K562 (cell line): ENCODE results near the gene PDCD11. TPM values are rescaled to one million over a fixed set of nuclear protein-coding genes. Genes with fewer than 3 reads are reported as not detected.

Experiments
- ATAC-seq: fragments of 200-7000 bp; cut with Tn5 transposase; 3 replicates; pipeline ENCODE4 v1.9.1; 2020; ENCODE audit warnings: moderate library complexity
- BruUV-seq: library from RNA; stranded (reverse); fragments of 400-500 nt; replicated peaks from 2 replicates; lab custom pipeline; 2021; lab: Mats Ljungman, UMichigan
- CTCF ChIA-PET: fragments of 300-600 bp; formaldehyde crosslinking; extraction: SDS; loops from one replicate; lab custom pipeline; 2021; ENCODE audit warnings: low intra/inter-chr PET ratio; lab: Yijun Ruan, JAX
- POLR2A ChIA-PET: fragments of 300-600, 350-650 bp; sonication (Branson Sonifier 250); formaldehyde crosslinking; extraction: SDS; loops from one replicate; lab custom pipeline; 2021; ENCODE audit warnings: antibody characterized with exemption, inconsistent platforms; lab: Yijun Ruan, JAX
- DNase-seq, 4 experiments: peaks; one replicate each; pipeline versions ENCODE4 v3.0.0 to v3.0.0-alpha.2; 2011 to 2018; ENCODE audit warnings: low spot score in 3 of 4, mixed read lengths in 3 of 4; ENCODE audit errors: extremely low read depth in 1 of 4
- FAIRE-seq: peaks from 2 replicates; lab custom pipeline; 2011; peaks lifted over from hg19 to GRCh38; lab: Jason Lieb, UNC
- H2AFZ ChIP-seq: 2 replicates; pipeline ENCODE4 v1.6.0; 2011; ENCODE audit warnings: low read depth, low read length, control low read depth, inconsistent platforms
- H3K27ac ChIP-seq: fragments of 200-600 bp; 3 replicates; pipeline ENCODE4 v1.8.0; 2011; ENCODE audit warnings: low read depth, mild to moderate bottlenecking, control low read depth, inconsistent platforms, low read length, moderate library complexity, mixed read lengths; ENCODE audit errors: extremely low read depth
- H3K27me3 ChIP-seq, 2 experiments: fragments of 300-600 bp in 1 of 2; 2 replicates in 1 of 2; 3 replicates in 1 of 2; pipeline versions ENCODE4 v1.6.0 to v1.8.0; 2011; ENCODE audit warnings: inconsistent platforms in 2 of 2, low read length in 2 of 2, mild to moderate bottlenecking in 1 of 2, mixed read lengths in 1 of 2, moderate library complexity in 1 of 2; ENCODE audit not compliant: control insufficient read depth in 2 of 2, insufficient read depth in 2 of 2
- H3K36me3 ChIP-seq: fragments of 300-600 bp; 3 replicates; pipeline ENCODE4 v1.8.0; 2011; ENCODE audit warnings: mild to moderate bottlenecking, low read length, inconsistent platforms; ENCODE audit not compliant: control insufficient read depth, insufficient read depth
- H3K4me1 ChIP-seq, 2 experiments: fragments of 200-600 bp in 1 of 2; replicated peaks in 1 of 2; 2 replicates in 1 of 2; 3 replicates in 1 of 2; pipeline versions ENCODE4 v1.5.1 to v1.8.0; 2011; ENCODE audit warnings: inconsistent platforms in 2 of 2, low read length in 2 of 2, mild to moderate bottlenecking in 1 of 2, mixed read lengths in 1 of 2, moderate library complexity in 1 of 2; ENCODE audit not compliant: control insufficient read depth in 2 of 2, insufficient read depth in 2 of 2
- H3K4me2 ChIP-seq: 2 replicates; pipeline ENCODE4 v1.6.1; 2011; ENCODE audit warnings: low read length, control low read depth, inconsistent platforms, mixed read lengths; ENCODE audit not compliant: insufficient read depth
- H3K4me3 ChIP-seq: fragments of 200-600 bp; sonication (generic), shearing (Covaris generic); 2 replicates; pipeline ENCODE4 v1.5.1; 2016; ENCODE audit warnings: control low read depth, inconsistent platforms
- H3K79me2 ChIP-seq: fragments of 200-600 bp; 3 replicates; pipeline ENCODE4 v1.8.0; 2011; ENCODE audit warnings: low read length, inconsistent platforms; ENCODE audit not compliant: control insufficient read depth, insufficient read depth
- H3K9ac ChIP-seq, 2 experiments: 2 replicates each; pipeline versions ENCODE4 v1.6.0 to v1.6.1; 2011; ENCODE audit warnings: low read depth in 2 of 2, low read length in 2 of 2, control low read depth in 1 of 2, inconsistent platforms in 1 of 2, mild to moderate bottlenecking in 1 of 2, mixed read lengths in 1 of 2; ENCODE audit not compliant: insufficient read depth in 1 of 2
- H3K9me1 ChIP-seq: one replicate; pipeline ENCODE4 v1.6.0; 2011; ENCODE audit warnings: inconsistent platforms, mild to moderate bottlenecking, low read length, moderate library complexity; ENCODE audit not compliant: control insufficient read depth, insufficient read depth
- H3K9me3 ChIP-seq: replicated peaks from 2 replicates; pipeline ENCODE4 v1.5.1; 2011; ENCODE audit warnings: low read depth, low read length, inconsistent platforms; ENCODE audit not compliant: control insufficient read depth, insufficient read depth
- H4K20me1 ChIP-seq: replicated peaks from 2 replicates; pipeline ENCODE4 v1.6.1; 2011; ENCODE audit warnings: low read length, inconsistent platforms, mixed read lengths; ENCODE audit not compliant: control insufficient read depth, insufficient read depth
- ASH1L ChIP-seq: fragments of 450-650 bp; IDR thresholded peaks from 2 replicates; pipeline ENCODE4 v1.6.1; 2018; ENCODE audit warnings: borderline replicate concordance, mild to moderate bottlenecking, low read depth; ENCODE audit not compliant: partially characterized antibody
- GABPB1 ChIP-seq: sonication (generic); formaldehyde crosslinking; IDR thresholded peaks from 2 replicates; pipeline ENCODE4 v1.8.0; 2022; ENCODE audit warnings: mild to moderate bottlenecking, missing genetic modification reagents
- HSF4 ChIP-seq: fragments of 250-450 bp; sonication (Bioruptor Pico); IDR thresholded peaks from 2 replicates; pipeline ENCODE4 v2.1.2; 2022; ENCODE audit warnings: mild to moderate bottlenecking, moderate library complexity, borderline replicate concordance
- MAFG ChIP-seq: fragments of 450-650 bp; conservative IDR thresholded peaks from 2 replicates; pipeline ENCODE4 v1.6.1; 2016; ENCODE audit warnings: missing genetic modification characterization, missing compliant biosample characterization
- ZFPM2 ChIP-seq: fragments of 250-450 bp; sonication (Bioruptor Pico); IDR thresholded peaks from 2 replicates; pipeline ENCODE4 v1.5.1; 2022; ENCODE audit warnings: mild to moderate bottlenecking
- ZNF280A ChIP-seq: fragments of 450-650 bp; IDR thresholded peaks from 2 replicates; pipeline ENCODE4 v1.6.1; 2018; ENCODE audit warnings: mild to moderate bottlenecking, low read depth; ENCODE audit not compliant: partially characterized antibody
- ZNF764 ChIP-seq: fragments of 250-450 bp; sonication (Bioruptor Pico); IDR thresholded peaks from 2 replicates; pipeline ENCODE4 v1.4.0; 2020; ENCODE audit warnings: low read depth, mild to moderate bottlenecking, moderate library complexity
- WGBS: fragments of 100-300 bp; shearing (Covaris generic); methylation state at CpG from one replicate; pipeline ENCODE4 v1.1.6; 2016; ENCODE audit warnings: low coverage, mixed read lengths; ENCODE audit not compliant: insufficient coverage; ENCODE audit errors: missing lambda C conversion rate; 5-methylcytosine and 5-hydroxymethylcytosine counted together
- in situ Hi-C: fragments of 300-500 bp; cut with MboI; formaldehyde crosslinking; loops from 4 replicates; pipeline ENCODE4 v1.15.0; 2018; ENCODE audit warnings: inconsistent platforms, mixed read lengths
- intact Hi-C: fragments of 100-400 bp; cut with micrococcal nuclease; formaldehyde crosslinking; loops from 2 replicates; pipeline ENCODE4 v1.14.2; 2022
- polyA plus RNA-seq, 8 experiments: library from polyadenylated mRNA; depleted of rRNA in 4 of 8; stranded (reverse) in 5 of 8; unstranded in 3 of 8; fragments of >200 nt; fragmentation: Nextera tagmentation in 2 of 8; fragmentation: Illumina TruSeq in 1 of 8; extraction: Ambion mirVana in 2 of 8; extraction: Trizol in 1 of 8; gene quantifications; 2 replicates each; pipeline versions ENCODE4 v1.2.1 to v1.2.3, GENCODE V29; 2011 to 2014; ENCODE audit warnings: inconsistent platforms in 1 of 8, missing spikeins in 1 of 8
- total RNA-seq, 7 experiments: library from RNA; depleted of rRNA in 6 of 7; stranded (reverse); fragments of >200 nt in 6 of 7; fragmentation: Illumina TruSeq in 2 of 7; extraction: Trizol in 2 of 7; gene quantifications; 2 replicates each; pipeline versions ENCODE4 v1.2.1 to v1.2.3, GENCODE V29; 2011 to 2021; ENCODE audit warnings: low replicate concordance in 1 of 7
- TF ChIP-seq, protein P1 (sequence below): fragments of 450-650 bp; IDR thresholded peaks from 2 replicates; pipeline ENCODE4 v1.6.1; 2016; ENCODE audit warnings: low read depth
- TF ChIP-seq, protein P2 (sequence below): sonication (generic); formaldehyde crosslinking; IDR thresholded peaks from 2 replicates; pipeline ENCODE4 v1.8.1; 2022; ENCODE audit warnings: missing genetic modification reagents

The PDCD11 gene
- total and polyA plus RNA-seq, 9 of the 15 experiments (the other 6 are each of a cell fraction or from before 2014, with no cell fraction given) = 14.8 to 73.8 (median 50.0) TPM

GRCh38 chr10:103367379-103367781 lies 29.0 kb upstream of the PDCD11 start:
- BruUV-seq = TSS peak; percentile 98
- 8% methylated on average over 6 of the region's 10 CpGs for WGBS
- Histone ChIP-seq H3K4me3 (peak overlapping the region; percentile 93), H3K36me3 (peaks cover 2% of the 10 kb centered on the region; the same call in 1 of the 3 replicates), H3K9ac (peak overlapping the region; percentile 83 to 97; a peak in 3 of 4 replicates), H3K27ac (peak overlapping the region; percentile 81), H4K20me1 (no peaks in the 10 kb centered on the region), H2AFZ (peak overlapping the region; percentile 90), H3K9me3 (no peaks in the 10 kb centered on the region), H3K79me2 (peaks cover 31% of the 10 kb centered on the region), H3K9me1 (no peaks in the 10 kb centered on the region), H3K4me2 (peak overlapping the region; percentile 88), H3K27me3 (no peaks in the 10 kb centered on the region), H3K4me1 (peaks cover 0 to 9% of the 10 kb centered on the region in 2 experiments; a peak in 3 of 5 replicates)
- POLR2A ChIA-PET = interaction anchor here (0.7 to 1.3 kb wide), 3 partner anchors 14 to 29 kb away, joined by 3 to 6 read pairs (median 4); partner anchors contain the start of genes ATP5MK and PDCD11
- CTCF ChIA-PET = interaction anchor here (0.6 kb wide), 1 partner anchor 214 kb away, joined by 3 read pairs; no protein-coding TSS in a partner anchor
- in situ Hi-C loops (no loop called here), intact Hi-C loops (no loop called here)
- ATAC-seq (no peak), FAIRE-seq (no peak), DNase-seq (no peak)
- TF ChIP-seq ZFPM2 (no peak), ASH1L (peak; percentile 39), ZNF280A (no peak), HSF4 (CRISPR knock-in tag) (no peak), MAFG (tag) (no peak), ZNF764 (CRISPR knock-in tag) (no peak), GABPB1 (no peak)
- TF ChIP-seq, protein P1, sequence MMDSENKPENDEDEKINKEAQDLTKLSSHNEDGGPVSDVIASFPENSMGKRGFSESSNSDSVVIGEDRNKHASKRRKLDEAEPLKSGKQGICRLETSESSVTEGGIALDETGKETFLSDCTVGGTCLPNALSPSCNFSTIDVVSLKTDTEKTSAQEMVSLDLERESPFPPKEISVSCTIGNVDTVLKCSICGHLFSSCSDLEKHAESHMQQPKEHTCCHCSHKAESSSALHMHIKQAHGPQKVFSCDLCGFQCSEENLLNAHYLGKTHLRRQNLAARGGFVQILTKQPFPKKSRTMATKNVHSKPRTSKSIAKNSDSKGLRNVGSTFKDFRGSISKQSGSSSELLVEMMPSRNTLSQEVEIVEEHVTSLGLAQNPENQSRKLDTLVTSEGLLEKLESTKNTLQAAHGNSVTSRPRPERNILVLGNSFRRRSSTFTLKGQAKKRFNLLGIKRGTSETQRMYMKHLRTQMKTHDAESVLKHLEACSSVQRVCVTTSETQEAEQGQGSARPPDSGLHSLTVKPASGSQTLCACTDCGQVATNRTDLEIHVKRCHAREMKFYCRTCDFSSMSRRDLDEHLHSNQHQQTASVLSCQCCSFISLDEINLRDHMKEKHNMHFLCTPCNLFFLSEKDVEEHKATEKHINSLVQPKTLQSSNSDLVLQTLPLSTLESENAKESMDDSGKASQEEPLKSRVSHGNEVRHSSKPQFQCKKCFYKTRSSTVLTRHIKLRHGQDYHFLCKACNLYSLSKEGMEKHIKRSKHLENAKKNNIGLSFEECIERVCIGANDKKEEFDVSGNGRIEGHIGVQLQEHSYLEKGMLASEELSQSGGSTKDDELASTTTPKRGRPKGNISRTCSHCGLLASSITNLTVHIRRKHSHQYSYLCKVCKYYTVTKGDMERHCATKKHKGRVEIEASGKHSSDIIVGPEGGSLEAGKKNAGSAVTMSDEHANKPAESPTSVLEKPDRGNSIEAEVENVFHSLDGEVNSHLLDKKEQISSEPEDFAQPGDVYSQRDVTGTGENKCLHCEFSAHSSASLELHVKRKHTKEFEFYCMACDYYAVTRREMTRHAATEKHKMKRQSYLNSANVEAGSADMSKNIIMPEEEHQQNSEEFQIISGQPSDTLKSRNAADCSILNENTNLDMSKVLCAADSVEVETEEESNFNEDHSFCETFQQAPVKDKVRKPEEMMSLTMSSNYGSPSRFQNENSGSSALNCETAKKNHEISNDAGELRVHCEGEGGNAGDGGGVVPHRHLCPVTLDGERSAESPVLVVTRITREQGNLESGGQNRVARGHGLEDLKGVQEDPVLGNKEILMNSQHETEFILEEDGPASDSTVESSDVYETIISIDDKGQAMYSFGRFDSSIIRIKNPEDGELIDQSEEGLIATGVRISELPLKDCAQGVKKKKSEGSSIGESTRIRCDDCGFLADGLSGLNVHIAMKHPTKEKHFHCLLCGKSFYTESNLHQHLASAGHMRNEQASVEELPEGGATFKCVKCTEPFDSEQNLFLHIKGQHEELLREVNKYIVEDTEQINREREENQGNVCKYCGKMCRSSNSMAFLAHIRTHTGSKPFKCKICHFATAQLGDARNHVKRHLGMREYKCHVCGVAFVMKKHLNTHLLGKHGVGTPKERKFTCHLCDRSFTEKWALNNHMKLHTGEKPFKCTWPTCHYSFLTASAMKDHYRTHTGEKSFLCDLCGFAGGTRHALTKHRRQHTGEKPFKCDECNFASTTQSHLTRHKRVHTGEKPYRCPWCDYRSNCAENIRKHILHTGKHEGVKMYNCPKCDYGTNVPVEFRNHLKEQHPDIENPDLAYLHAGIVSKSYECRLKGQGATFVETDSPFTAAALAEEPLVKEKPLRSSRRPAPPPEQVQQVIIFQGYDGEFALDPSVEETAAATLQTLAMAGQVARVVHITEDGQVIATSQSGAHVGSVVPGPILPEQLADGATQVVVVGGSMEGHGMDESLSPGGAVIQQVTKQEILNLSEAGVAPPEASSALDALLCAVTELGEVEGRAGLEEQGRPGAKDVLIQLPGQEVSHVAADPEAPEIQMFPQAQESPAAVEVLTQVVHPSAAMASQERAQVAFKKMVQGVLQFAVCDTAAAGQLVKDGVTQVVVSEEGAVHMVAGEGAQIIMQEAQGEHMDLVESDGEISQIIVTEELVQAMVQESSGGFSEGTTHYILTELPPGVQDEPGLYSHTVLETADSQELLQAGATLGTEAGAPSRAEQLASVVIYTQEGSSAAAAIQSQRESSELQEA = peak; percentile 50; the same call in 1 of the 2 replicates
- TF ChIP-seq, protein P2, sequence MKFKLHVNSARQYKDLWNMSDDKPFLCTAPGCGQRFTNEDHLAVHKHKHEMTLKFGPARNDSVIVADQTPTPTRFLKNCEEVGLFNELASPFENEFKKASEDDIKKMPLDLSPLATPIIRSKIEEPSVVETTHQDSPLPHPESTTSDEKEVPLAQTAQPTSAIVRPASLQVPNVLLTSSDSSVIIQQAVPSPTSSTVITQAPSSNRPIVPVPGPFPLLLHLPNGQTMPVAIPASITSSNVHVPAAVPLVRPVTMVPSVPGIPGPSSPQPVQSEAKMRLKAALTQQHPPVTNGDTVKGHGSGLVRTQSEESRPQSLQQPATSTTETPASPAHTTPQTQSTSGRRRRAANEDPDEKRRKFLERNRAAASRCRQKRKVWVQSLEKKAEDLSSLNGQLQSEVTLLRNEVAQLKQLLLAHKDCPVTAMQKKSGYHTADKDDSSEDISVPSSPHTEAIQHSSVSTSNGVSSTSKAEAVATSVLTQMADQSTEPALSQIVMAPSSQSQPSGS = no peak
